ENCODE measurements around the gene CISD1. TPM values are rescaled to one million over a fixed set of nuclear protein-coding genes. Genes with fewer than 3 reads are reported as not detected.

CISD1 gene
- total and polyA plus RNA-seq, 2 of the 4 experiments (the other 2 are of a cell fraction): 28.2 to 34.6 TPM

GRCh38 chr10:58328233-58328632, 59.3 kb downstream of the CISD1 start:
- Histone ChIP-seq H3K4me3 (ENCODE audit: insufficient read depth, low read depth, low read length) (no peak overlapping the region), H4K20me1 (ENCODE audit: insufficient read depth, low read length) (no peaks in the 10 kb centered on the region), H2BK15ac (ENCODE audit: low read depth, low read length) (no peak overlapping the region), H3K9me3 (ENCODE audit: control insufficient read depth, insufficient read depth, low read length) (no peaks in the 10 kb centered on the region), H3K23ac (ENCODE audit: low read depth, low read length) (no peak overlapping the region), H2BK120ac (ENCODE audit: low read depth, low read length) (no peak overlapping the region), H3K18ac (ENCODE audit: low read depth, low read length) (no peak overlapping the region), H3K36me3 (ENCODE audit: control insufficient read depth, insufficient read depth, low read length) (no peaks in the 10 kb centered on the region), H2BK20ac (ENCODE audit: low read depth, low read length) (no peak overlapping the region), H4K91ac (ENCODE audit: insufficient read depth, low read depth, low read length) (no peak overlapping the region), H2AFZ (replicated peaks; ENCODE audit: low read length, poor library complexity) (no peak overlapping the region), H3K14ac (replicated peaks; ENCODE audit: low read depth, low read length) (no peak overlapping the region), H3K27ac (ENCODE audit: insufficient read depth, low read length) (no peak overlapping the region), H4K8ac (ENCODE audit: low read depth in 2 of 2, low read length in 2 of 2) (no peak overlapping the region), H3K9ac (ENCODE audit: low read depth, low read length) (no peak overlapping the region), H3K27me3 (ENCODE audit: control insufficient read depth, insufficient read depth, low read length) (peaks cover 8% of the 10 kb centered on the region), H2AK9ac (replicated peaks; ENCODE audit: low read depth, low read length, poor library complexity) (no peak overlapping the region), H3K4me2 (ENCODE audit: low read depth, low read length) (no peak overlapping the region), H2BK5ac (ENCODE audit: low read depth, low read length, poor library complexity, severe bottlenecking) (no peak overlapping the region), H3K4ac (ENCODE audit: low read depth, low read length) (no peak overlapping the region), H3K56ac (ENCODE audit: extremely low read depth, insufficient read depth, low read length) (no peak overlapping the region), H3K79me1 (ENCODE audit: low read depth in 1 of 2, low read length in 2 of 2) (no peaks in the 10 kb centered on the region), H3K4me1 (ENCODE audit: control insufficient read depth, insufficient read depth, low read length) (no peaks in the 10 kb centered on the region), H3K9me1 (ENCODE audit: insufficient read depth, low read length) (no peaks in the 10 kb centered on the region), H4K5ac (ENCODE audit: low read depth, low read length) (no peak overlapping the region), H2AK5ac (ENCODE audit: low read depth, low read length) (no peak overlapping the region)
- no peak for TF ChIP-seq RCOR1 (IDR thresholded peaks at IDR 0.05; ENCODE audit: insufficient replicate concordance, low read length)
- no peak for TF ChIP-seq MXI1 (IDR thresholded peaks at IDR 0.05; ENCODE audit: borderline replicate concordance, low read depth, low read length)
- no peak for TF ChIP-seq ELK1 (IDR thresholded peaks at IDR 0.05; ENCODE audit: borderline replicate concordance, low read depth, low read length)
- no peak for TF ChIP-seq FOS (IDR thresholded peaks at IDR 0.05; ENCODE audit: low read depth, low read length)
- TF ChIP-seq CEBPB (IDR thresholded peaks at IDR 0.05; ENCODE audit: low read depth, low read length): no peak
- CTCF ChIA-PET: no interaction called here
- no peak for DNase-seq
- POLR2A ChIA-PET (ENCODE audit: unreplicated experiment): no interaction called here
- dilution Hi-C loops (cut with HindIII; ENCODE audit: low sequenced_read_pairs, unreplicated experiment): no loop called here
- no CpG with 5 or more reads among the region's 1 CpG for WGBS, 2 experiments (ENCODE audit: extremely low coverage in 2 of 2, insufficient read length in 1 of 2)
- in situ Hi-C loops (cut with MboI; ENCODE audit: low sequenced_read_pairs): no loop called here
- intact Hi-C loops (cut with micrococcal nuclease): no loop called here
- no TSS peak for BruUV-seq (replicated peaks)
- ATAC-seq (ENCODE audit: low read depth): no peak
